Fibroblast of skin of right biceps (primary cell): ENCODE measurements around the gene ZBTB21.

ENCODE experiments used
- DNase-seq: peaks from one replicate; pipeline ENCODE4 v3.0.0-alpha.2; 2013

The ZBTB21 gene

GRCh38 chr21:41989698-41990097 lies 20.5 kb downstream of the ZBTB21 start:
- DNase-seq, result no peak

GRCh38 chr21:41987310-41987709 lies 22.9 kb downstream of the ZBTB21 start:
- no peak for DNase-seq

GRCh38 chr21:41985662-41986416 lies 24.3 kb downstream of the ZBTB21 start:
- no peak for DNase-seq

GRCh38 chr21:41983229-41983628 lies 26.9 kb downstream of the ZBTB21 start:
- no peak for DNase-seq

- no peak for DNase-seq
These were observed 29.6 kb downstream of the ZBTB21 start for GRCh38 chr21:41980561-41980960.

- no peak for DNase-seq
These were observed 30.3 kb downstream of the ZBTB21 start for GRCh38 chr21:41979751-41980369.

- DNase-seq, result no peak
These were observed 30.8 kb downstream of the ZBTB21 start for GRCh38 chr21:41979335-41979734.

GRCh38 chr21:41977034-41977950 lies 32.9 kb downstream of the ZBTB21 start:
- no peak for DNase-seq

GRCh38 chr21:41976611-41977010 lies 33.5 kb downstream of the ZBTB21 start:
- no peak for DNase-seq

- no peak for DNase-seq
These were observed 34.5 kb downstream of the ZBTB21 start for GRCh38 chr21:41975391-41976272.

- no peak for DNase-seq
These were observed 35.5 kb downstream of the ZBTB21 start for GRCh38 chr21:41974752-41975053.

- DNase-seq, result no peak
These were observed 36.1 kb downstream of the ZBTB21 start for GRCh38 chr21:41973861-41974751.

GRCh38 chr21:41973427-41973831 lies 36.7 kb downstream of the ZBTB21 start:
- DNase-seq, result no peak

GRCh38 chr21:41972511-41973205 lies 37.5 kb downstream of the ZBTB21 start:
- DNase-seq, result no peak

- no peak for DNase-seq
These were observed 38.3 kb downstream of the ZBTB21 start for GRCh38 chr21:41971891-41972290.

- no peak for DNase-seq
These were observed 39.2 kb downstream of the ZBTB21 start for GRCh38 chr21:41970751-41971653.

- DNase-seq, result no peak
These were observed 40.1 kb downstream of the ZBTB21 start for GRCh38 chr21:41970106-41970391.

- DNase-seq, result no peak
These were observed 42.5 kb downstream of the ZBTB21 start for GRCh38 chr21:41967708-41968107.

GRCh38 chr21:41966872-41967621 lies 43.1 kb downstream of the ZBTB21 start:
- no peak for DNase-seq
